ENCODE measurements around the gene SMC1B. TPM values are rescaled to one million over a fixed set of nuclear protein-coding genes. Genes with fewer than 3 reads are reported as not detected.

SMC1B gene
- polyA plus RNA-seq, 2 of the 4 experiments (the other 2 are of a cell fraction) = 0.03 TPM; not detected in 1

- Histone ChIP-seq H3K27ac (peak overlapping the region; percentile 61 to 85), H3K4me3 (peak overlapping the region; percentile 52), H3K4me1 (peaks cover 9% of the 10 kb centered on the region; the same call in 1 of the 3 replicates), H3K9me3 (peaks cover 4% of the 10 kb centered on the region; the same call in 1 of the 3 replicates), H3K4me2 (peak overlapping the region; percentile 79)
- ATAC-seq (no peak), DNase-seq (ENCODE audit: low read depth in 1 of 2, low spot score in 1 of 2) (no peak), FAIRE-seq (no peak)
- CTCF ChIA-PET = interaction anchor here (1.2 to 1.8 kb wide), 2 partner anchors 21 to 49 kb away, joined by 3 read pairs; no protein-coding TSS in a partner anchor
- 88% methylated on average over 12 of the region's 27 CpGs for WGBS (ENCODE audit: missing lambda C conversion rate)
- TF ChIP-seq EHF (CRISPR knock-in tag; IDR thresholded peaks at IDR 0.05) (no peak), FOXS1 (CRISPR knock-in tag; IDR thresholded peaks at IDR 0.05) (no peak), NR3C1 (IDR thresholded peaks at IDR 0.05) (no peak), SREBF2 (IDR thresholded peaks at IDR 0.05) (no peak), CBX2 (IDR thresholded peaks at IDR 0.05; ENCODE audit: borderline replicate concordance, low read depth) (no peak), POLR2A (IDR thresholded peaks at IDR 0.05; ENCODE audit: low read length) (no peak), RCOR1 (IDR thresholded peaks at IDR 0.05; ENCODE audit: low read depth, low read length) (no peak), CEBPB (IDR thresholded peaks at IDR 0.05) (no peak), MAZ (IDR thresholded peaks at IDR 0.05; ENCODE audit: borderline replicate concordance, low read depth, low read length) (no peak), CBX8 (IDR thresholded peaks at IDR 0.05) (no peak), KDM5A (IDR thresholded peaks at IDR 0.05) (no peak), CHD2 (IDR thresholded peaks at IDR 0.05; ENCODE audit: low read length, partially characterized antibody) (no peak), POLR2AphosphoS2 (conservative IDR thresholded peaks at IDR 0.05; ENCODE audit: low read length) (no peak)
- TF ChIP-seq, protein P1, sequence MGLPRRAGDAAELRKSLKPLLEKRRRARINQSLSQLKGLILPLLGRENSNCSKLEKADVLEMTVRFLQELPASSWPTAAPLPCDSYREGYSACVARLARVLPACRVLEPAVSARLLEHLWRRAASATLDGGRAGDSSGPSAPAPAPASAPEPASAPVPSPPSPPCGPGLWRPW (IDR thresholded peaks at IDR 0.05) = no peak
- POLR2A ChIA-PET = no interaction called here
Measured at GRCh38 chr22:45413013-45413367, 409 bp downstream of the SMC1B start.

- H3K4me1 ChIP-seq = no peaks in the 10 kb centered on the region
- H3K4me3 ChIP-seq = no peak overlapping the region
- ChIA-PET POLR2A (no interaction called here), CTCF (no interaction called here)
- TF ChIP-seq MYC (IDR thresholded peaks at IDR 0.05; ENCODE audit: borderline replicate concordance, low read length) (no peak), NPAS2 (CRISPR knock-in tag; IDR thresholded peaks at IDR 0.05; ENCODE audit: borderline replicate concordance) (no peak)
- TF ChIP-seq, protein P2, sequence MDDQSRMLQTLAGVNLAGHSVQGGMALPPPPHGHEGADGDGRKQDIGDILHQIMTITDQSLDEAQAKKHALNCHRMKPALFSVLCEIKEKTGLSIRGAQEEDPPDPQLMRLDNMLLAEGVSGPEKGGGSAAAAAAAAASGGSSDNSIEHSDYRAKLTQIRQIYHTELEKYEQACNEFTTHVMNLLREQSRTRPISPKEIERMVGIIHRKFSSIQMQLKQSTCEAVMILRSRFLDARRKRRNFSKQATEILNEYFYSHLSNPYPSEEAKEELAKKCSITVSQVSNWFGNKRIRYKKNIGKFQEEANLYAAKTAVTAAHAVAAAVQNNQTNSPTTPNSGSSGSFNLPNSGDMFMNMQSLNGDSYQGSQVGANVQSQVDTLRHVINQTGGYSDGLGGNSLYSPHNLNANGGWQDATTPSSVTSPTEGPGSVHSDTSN (IDR thresholded peaks at IDR 0.05) = no peak
- TF ChIP-seq, protein P3, sequence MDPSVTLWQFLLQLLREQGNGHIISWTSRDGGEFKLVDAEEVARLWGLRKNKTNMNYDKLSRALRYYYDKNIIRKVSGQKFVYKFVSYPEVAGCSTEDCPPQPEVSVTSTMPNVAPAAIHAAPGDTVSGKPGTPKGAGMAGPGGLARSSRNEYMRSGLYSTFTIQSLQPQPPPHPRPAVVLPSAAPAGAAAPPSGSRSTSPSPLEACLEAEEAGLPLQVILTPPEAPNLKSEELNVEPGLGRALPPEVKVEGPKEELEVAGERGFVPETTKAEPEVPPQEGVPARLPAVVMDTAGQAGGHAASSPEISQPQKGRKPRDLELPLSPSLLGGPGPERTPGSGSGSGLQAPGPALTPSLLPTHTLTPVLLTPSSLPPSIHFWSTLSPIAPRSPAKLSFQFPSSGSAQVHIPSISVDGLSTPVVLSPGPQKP (IDR thresholded peaks at IDR 0.05; ENCODE audit: low read depth, low read length) = no peak
- FAIRE-seq (no peak), DNase-seq (ENCODE audit: low read depth in 1 of 2, low spot score in 1 of 2) (no peak), ATAC-seq (no peak)
- H3K27ac ChIP-seq = no peak overlapping the region
- no peak overlapping the region for H3K4me2 ChIP-seq
- peaks cover 1% of the 10 kb centered on the region; the same call in 1 of the 3 replicates for H3K9me3 ChIP-seq
- 92% methylated on average over 5 of the region's 5 CpGs for WGBS (ENCODE audit: missing lambda C conversion rate)
Measured at GRCh38 chr22:45407793-45408192, 5.6 kb downstream of the SMC1B start.

DNA sequence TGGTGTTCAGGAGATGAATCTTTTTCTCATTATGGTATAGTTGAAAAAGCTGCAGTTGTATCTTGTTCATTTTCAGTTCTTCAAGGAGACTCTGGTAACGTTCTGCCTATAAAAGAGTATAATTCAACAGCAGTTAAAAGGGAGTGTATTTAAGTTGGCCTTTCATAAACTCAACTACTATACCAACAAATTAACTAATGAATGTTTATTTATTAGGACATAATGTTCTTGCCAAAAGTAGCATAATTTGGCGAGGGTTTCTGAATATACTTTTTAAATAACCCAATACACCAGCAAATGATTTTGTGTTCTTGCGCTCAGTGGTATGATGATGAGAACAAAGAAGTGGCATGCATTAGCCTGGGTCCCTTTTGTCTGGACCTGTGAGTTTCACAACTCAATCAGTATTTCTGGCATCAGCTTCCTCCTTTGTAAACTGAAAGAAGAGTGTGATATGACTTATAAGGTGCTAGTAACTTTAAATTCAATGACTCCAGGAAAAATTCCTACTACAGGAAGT is 10.9 kb downstream of the SMC1B start:
- Histone ChIP-seq H3K9me3 (no peaks in the 10 kb centered on the region), H3K4me1 (no peaks in the 10 kb centered on the region), H3K4me3 (no peak overlapping the region), H3K27ac (no peak overlapping the region), H3K4me2 (no peak overlapping the region)
- no peak for ATAC-seq
- CTCF ChIA-PET = interaction anchor here (0.9 kb wide), 1 partner anchor 71 kb away, joined by 3 read pairs; no protein-coding TSS in a partner anchor
- WGBS (ENCODE audit: missing lambda C conversion rate) = 63% methylated on average over 3 of the region's 3 CpGs
- POLR2A ChIA-PET = no interaction called here
- no peak for TF ChIP-seq CHD2 (IDR thresholded peaks at IDR 0.05; ENCODE audit: low read length, partially characterized antibody)
- TF ChIP-seq MYC (IDR thresholded peaks at IDR 0.05; ENCODE audit: borderline replicate concordance, low read length) = no peak
- TF ChIP-seq RCOR1 (IDR thresholded peaks at IDR 0.05; ENCODE audit: low read depth, low read length) = no peak
- no peak for TF ChIP-seq MAZ (IDR thresholded peaks at IDR 0.05; ENCODE audit: borderline replicate concordance, low read depth, low read length)
- no peak for TF ChIP-seq HOXB5 (CRISPR knock-in tag; IDR thresholded peaks at IDR 0.05)
- TF ChIP-seq FOSL2 (IDR thresholded peaks at IDR 0.05) = no peak
- no peak for TF ChIP-seq FOSL2 (CRISPR knock-in tag; IDR thresholded peaks at IDR 0.05)
- no peak for TF ChIP-seq POLR2AphosphoS2 (conservative IDR thresholded peaks at IDR 0.05; ENCODE audit: low read length)
- TF ChIP-seq ZFP36 (IDR thresholded peaks at IDR 0.05; ENCODE audit: borderline replicate concordance, partially characterized antibody) = no peak
- TF ChIP-seq POLR2A (IDR thresholded peaks at IDR 0.05; ENCODE audit: low read length) = no peak
- no peak for TF ChIP-seq EP300 (IDR thresholded peaks at IDR 0.05)
- no peak for FAIRE-seq
- no peak for DNase-seq (ENCODE audit: low read depth in 1 of 2, low spot score in 1 of 2)

Measured in A549 (cell line).